OCI-LY1 (cell line): ENCODE measurements around the gene RPL23.

Experiments
- CTCF ChIP-seq: fragments of 200-600 bp; sonication (generic), shearing (Covaris generic); IDR thresholded peaks from 2 replicates; pipeline ENCODE4 v1.5.1; 2017; ENCODE audit warnings: mild to moderate bottlenecking, antibody characterized with exemption, low read length, moderate library complexity, mixed read lengths
- EZH2 ChIP-seq: fragments of 200-600 bp; sonication (generic), shearing (Covaris generic); IDR thresholded peaks from 2 replicates; pipeline ENCODE4 v1.8.0; 2017; ENCODE audit warnings: borderline replicate concordance, mixed run types, mild to moderate bottlenecking, antibody characterized with exemption, low read length, moderate library complexity, mixed read lengths

DNA sequence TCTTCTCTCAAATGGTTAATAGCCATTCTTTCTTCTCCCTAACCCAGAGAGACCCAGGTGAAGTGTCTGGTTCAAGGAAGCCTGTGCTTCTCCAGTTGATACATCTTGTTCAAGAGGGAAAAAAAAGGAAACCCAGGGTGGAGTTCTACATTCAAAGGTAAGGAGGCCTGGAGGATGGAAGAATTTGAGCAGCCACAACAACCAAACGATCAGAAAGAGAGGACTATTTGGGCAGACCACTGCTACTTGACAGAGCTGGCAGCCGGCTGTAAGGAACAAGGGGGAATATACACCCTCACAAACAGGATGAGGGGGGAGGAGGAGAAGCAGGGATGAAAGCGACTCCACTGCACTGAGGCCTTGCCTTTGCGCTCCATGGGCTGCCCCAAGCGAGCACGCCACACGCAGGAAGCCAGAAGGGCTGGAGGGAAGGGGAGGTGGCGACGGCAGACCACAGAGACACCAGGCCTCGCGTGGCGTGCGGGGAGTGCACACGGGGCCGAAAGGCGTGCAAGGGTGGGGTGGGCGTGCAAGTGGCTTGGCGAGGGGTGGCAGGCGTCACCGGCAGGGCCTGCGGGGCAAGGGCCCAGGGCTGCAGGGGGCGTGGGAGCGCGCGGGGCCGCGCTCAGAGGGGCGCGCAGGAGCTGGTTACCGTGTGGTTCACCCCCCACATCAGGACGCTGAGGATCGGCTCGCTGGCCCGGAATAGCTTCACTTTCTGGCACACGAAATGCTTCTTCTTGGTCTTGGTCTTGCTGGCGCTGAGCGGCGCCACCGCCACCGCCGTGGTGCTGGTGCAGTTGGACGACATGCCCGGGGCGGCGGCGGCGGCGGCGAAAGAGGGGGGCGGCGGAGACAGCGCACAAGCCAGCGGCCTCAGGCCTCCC lies 54.7 kb downstream of the RPL23 start:
- TF ChIP-seq CTCF (no peak), EZH2 (no peak)
